GM19238 (cell line): ENCODE measurements around the gene LYPD5.
"Not testable (repeated sequence)": the region's sequence is repeated elsewhere in the genome, so short reads cannot be mapped to it uniquely, and the experiment has no call there.

Source experiments
- DNase-seq: peaks from one replicate; pipeline ENCODE4 v3.0.0; 2011; ENCODE audit warnings: low spot score; ENCODE audit not compliant: insufficient read length

Gene LYPD5, protein sequence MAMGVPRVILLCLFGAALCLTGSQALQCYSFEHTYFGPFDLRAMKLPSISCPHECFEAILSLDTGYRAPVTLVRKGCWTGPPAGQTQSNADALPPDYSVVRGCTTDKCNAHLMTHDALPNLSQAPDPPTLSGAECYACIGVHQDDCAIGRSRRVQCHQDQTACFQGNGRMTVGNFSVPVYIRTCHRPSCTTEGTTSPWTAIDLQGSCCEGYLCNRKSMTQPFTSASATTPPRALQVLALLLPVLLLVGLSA

DNA sequence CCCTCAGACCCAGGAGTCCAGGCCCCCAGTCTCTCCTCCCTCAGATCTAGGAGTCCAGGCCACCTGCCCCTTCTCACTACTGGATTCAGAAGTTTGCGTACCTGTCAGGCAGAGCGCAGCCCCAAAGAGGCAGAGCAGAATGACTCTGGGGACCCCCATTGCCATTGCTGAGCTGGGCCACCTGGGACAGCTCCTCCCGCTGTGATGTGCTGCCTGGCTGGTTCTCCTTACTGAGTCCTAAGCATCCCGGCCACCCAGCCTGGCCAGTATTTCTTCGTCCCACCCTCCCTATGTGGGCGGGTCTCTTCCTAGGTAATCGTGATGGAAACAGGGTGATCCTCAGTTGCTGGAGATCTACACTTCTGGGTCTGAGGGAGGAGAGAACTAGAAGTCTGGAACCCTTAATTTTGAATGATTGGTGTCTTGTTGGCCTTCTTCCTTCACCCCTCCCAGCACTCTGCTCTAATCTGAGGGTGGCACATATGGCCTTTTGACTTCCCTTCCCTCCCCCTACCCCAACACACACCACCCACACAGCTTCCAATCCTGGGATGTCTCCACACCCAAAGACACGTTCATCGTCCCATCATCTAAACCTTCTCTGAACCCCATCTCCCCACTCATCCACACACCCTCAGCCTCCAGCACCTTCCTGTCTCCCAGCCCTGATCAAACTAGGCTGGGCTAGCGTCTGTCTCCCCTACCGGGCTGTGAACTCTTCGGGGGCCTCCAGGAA lies at the start of gene LYPD5:
TSS of gene LYPD5 (minus strand) at position 232 of the 736 bp plus-strand sequence. CDS start at position 165, 67 bp downstream.
- DNase-seq: no peak

DNA sequence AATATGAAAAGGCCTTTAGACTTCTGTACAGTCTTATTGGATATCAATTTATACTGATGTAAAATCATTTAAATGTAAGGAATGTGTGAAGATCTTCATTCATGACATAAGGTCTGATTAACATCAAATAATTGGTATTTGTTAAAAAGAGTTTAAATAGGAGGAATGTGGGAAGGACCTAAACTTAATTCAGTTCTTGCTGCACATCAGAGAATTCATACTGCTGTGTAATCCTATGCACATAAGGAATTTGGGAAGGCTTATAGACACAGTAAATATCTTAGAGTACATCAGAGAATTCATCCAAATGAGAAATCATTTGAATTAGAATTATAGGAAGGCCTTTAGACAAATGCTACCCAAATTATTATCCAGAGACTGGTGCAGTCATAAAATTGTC lies 46.6 kb upstream of the LYPD5 start:
- no peak for DNase-seq

DNA sequence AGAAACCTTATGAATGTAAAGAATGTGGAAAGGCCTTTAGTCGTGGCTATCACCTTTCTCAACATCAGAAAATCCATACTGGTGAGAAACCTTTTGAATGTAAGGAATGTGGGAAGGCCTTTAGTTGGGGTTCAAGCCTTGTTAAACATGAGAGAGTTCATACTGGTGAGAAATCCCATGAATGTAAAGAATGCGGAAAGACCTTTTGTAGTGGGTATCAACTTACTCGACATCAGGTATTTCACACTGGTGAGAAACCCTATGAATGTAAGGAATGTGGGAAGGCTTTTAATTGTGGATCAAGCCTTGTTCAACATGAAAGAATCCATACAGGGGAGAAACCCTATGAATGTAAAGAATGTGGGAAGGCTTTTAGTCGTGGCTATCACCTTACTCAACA lies 45.6 kb upstream of the LYPD5 start:
- DNase-seq: no peak

DNA sequence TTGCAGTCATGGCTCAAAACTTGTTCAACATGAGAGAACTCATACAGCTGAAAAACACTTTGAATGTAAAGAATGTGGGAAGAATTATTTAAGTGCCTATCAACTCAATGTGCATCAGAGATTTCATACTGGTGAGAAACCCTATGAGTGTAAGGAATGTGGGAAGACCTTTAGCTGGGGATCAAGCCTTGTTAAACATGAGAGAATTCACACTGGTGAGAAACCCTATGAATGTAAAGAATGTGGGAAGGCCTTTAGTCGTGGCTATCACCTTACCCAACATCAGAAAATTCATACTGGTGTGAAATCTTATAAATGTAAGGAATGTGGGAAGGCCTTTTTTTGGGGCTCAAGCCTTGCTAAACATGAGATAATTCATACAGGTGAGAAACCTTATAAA lies 45.0 kb upstream of the LYPD5 start:
- DNase-seq: no peak

DNA sequence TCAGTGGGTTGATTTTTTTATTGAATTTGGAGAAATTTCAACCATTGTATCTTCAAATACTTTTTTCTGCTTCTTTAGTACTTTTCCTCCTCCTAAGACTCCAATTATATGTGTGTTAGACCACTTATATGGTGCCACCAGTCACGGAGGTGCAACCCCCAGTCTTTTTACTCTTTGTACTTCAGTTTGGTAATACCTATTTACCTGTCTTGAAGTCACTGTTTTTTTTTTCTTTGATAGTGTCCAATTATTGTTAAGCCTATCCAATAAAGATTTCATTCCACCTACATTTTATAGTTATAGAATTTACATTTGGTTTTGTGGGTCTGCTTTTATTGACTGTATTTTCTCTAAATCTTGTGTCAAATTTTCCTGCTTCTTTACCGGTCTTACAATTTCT lies 39.8 kb upstream of the LYPD5 start:
- no peak for DNase-seq

DNA sequence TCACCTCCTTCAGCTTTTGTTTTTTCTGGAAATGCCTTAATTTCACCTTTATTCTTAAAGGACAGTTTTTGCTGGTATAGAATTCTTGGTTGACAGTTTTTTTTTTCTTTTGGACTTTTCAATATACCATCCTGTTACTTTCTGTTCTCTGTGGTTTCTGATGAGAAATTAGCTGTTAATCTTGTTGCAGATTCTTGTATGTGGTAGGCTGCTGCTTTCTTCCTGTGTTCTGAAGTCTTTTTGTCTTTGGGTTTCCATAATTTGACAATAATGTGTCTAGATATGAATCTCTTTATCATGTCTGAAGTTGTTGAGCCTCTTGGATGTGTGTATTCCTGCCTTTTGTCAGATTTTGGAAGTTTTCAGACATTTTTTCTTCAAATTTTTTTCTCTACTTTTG lies 36.9 kb upstream of the LYPD5 start:
- no peak for DNase-seq

DNA sequence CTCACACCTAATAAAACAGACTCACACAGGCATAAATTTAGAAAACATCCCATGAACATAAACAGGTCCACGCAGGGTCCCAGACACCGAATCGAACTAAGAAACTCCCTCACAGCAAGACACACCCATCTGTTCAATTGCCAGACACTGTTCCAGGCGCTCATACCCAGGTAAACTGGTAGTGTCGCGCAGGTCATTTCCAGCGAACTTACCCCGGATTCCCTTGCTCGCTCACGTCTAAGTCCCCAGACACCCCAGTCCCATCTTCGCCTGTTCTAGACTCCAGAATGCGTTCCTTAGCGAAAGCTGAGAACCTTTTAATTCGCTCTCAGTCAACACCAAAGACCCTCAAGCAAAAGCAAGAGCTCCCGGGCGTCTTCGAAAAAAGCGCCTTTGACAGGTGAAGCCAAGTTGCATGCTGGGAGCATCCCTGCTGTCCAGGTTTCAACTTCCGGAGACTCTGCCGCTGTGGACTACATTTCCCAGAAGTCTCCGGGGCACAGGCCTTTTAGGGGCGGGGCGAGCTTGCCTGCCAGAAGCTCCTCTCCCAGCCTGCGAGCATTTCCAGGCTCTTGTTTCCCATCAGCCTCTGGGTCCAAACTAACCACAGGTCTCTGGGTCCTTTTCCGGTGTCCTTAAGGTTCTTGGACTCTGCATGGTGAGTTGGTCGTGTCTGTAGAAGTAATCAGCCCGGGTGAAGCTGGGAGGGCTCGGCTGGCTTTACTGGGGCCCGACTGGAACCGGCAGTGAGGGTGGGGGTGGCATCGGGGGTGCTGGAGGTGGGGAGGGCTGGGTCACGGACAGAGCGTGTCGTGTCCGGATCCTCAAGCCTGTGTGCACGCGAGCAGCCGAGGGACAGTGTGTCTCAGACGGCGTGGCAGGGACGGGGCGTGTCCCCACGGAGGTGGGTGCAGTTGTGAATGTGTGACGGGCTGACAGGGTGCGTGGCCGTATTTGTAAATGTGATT lies 24.8 kb upstream of the LYPD5 start, which contains the start of gene ZNF283:
TSS of gene ZNF283 (plus strand) at position 535 of the 968 bp plus-strand sequence. CDS start 6,184 bp downstream, outside the sequence.
- DNase-seq: peak; percentile 68

DNA sequence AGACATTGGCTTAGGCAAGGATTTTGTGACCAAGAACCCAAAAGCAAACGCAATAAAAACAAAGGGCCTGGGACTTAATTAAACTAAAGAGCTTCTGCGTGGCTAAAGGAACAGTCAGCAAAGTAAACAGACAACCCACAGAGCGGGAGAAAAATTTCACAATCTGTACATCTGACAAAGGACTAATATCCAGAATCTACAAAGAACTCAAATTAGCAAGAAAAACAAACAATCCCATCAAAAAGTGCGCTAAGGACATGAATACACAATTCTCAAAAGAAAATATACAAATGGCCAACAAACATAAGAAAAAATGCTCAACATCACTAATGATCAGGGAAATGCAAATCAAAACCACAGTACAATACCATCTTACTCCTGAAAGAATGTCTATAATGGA lies 22.3 kb upstream of the LYPD5 start:
- DNase-seq: not testable (repeated sequence)

DNA sequence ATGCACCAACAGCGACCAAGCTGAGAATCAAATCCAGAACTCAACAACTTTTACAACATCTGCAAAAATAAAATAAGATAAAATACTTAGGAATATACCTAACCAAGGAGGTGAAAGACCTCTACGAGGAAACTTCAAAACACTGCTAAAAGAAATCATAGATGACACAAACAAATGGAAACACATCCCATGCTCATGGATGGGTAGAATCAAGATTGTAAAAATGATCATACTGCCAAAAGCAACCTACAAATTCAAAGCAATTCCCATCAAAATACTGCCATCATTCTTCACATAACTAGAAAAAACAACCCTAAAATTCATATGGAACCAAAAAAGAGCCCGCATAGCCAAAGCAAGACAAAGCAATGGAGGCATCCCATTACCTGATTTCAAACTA lies 21.6 kb upstream of the LYPD5 start:
- not testable (repeated sequence) for DNase-seq

DNA sequence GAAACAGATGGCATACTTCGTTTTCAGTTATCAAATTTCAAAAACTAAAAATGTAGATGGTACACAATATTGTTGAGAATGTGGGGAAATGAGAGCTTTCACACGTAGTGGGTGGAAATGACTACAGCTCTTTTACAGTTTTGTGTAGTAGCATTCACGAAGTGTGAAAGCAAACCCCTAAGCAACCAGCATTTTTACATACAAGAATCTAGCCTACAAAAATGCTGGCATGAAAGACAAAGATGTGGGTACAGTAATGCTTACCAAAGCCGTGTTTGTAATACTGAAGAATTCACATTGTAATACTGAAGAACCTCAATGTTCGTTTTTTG lies 18.6 kb upstream of the LYPD5 start:
- no peak for DNase-seq

DNA sequence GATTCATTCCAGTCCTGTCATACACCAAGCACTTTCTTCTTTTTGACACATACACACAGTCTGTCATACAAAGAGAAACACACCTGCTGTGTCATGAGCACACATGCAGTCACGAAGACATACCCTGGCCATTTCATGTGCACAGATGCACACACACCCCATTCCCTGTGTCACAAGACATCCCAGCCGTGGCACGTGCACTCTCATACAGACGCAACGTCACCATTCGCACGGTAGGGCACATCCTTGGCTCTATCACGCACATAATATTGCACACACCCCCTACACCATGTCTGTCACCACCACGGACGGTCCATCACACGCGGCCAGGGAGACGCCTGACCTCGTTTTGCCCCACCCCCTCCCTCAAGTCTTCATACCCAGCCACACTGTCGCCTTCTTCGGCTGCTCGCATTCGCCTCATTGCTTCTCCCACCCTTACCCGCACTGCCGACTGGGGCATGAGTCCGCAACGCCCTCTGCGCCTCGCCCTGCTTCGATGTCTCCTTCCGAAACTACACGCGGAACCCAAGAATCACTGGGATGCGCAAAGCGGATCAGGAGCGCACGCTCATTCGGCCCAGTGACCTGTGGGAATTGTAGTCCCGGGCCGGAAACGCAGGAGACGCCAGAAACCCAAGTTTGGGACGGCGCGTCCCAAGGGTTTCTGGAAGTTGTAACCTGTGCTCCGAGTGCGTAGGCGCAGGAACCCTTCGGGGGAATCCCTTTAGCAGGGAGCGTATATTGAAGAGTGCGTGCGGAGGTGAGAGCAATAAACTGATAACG lies 18.0 kb upstream of the LYPD5 start:
- DNase-seq: no peak

DNA sequence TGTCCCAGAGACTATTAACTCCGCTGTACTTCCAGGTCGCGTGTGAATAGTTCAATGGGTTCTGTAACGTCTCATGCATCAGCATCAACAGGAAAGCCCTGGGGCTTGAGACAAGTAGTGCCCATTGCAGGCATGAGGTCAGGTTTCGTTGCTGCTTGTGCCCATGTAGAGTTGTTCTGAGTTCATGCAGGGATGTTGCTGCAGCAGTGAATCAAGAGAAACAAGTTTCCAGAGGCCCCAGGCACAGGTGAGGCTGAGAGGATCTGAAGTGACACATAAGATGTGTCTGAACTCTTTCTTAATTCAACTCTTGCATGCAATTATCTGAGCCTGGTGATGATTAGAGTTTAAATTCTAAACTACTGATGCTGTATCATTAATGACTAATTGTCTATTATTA lies 16.3 kb upstream of the LYPD5 start:
- no peak for DNase-seq

DNA sequence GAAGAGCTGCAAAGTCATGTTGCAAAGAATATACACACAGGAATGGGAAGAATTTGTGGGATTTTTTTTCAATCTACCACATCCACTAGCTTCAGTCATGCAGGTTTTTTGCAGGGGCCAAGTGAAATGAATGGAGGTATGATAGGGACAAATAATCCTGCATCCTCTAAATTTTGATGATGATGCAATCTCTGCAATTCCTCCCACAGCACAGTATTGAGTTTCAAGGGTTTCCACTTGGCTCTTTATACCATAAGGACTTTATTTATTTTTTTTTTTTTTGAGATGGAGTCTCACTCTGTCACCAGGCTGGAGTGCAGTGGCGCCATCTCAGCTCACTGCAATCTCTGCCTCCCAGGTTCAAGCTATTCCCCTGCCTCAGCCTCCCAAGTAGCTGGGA lies 15.2 kb upstream of the LYPD5 start:
- not testable (repeated sequence) for DNase-seq

DNA sequence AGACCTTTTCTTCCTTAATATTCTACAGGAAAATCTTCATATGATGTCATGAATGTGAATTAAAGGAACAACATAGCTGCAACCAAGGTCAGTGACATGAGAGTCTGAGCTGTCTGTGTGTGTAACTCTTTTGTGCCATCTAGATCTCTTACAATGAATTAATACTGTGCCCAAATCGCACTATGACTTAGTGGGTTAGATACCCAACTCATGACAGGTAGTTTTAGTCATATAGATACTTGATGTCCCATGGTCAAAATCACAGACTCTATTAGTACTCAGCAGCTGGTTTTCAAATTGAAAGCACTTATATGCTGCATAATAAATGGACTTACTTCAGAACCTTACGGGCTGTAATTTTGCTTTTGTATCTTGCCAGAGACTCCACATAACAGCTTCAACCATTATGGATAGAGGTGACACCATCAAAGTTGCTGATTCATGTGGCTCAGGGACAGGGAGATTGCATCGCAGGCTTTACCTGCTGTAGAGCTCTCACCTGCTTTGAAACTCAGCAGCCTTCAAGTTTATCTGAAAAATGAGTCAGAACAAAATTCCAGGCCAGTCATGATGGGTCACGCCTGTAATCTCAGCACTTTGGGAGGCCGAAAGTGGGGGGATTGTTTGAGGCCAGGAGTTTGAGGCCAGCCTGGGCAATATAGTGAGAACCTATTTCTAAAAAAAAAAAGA lies 12.6 kb upstream of the LYPD5 start:
- no peak for DNase-seq

DNA sequence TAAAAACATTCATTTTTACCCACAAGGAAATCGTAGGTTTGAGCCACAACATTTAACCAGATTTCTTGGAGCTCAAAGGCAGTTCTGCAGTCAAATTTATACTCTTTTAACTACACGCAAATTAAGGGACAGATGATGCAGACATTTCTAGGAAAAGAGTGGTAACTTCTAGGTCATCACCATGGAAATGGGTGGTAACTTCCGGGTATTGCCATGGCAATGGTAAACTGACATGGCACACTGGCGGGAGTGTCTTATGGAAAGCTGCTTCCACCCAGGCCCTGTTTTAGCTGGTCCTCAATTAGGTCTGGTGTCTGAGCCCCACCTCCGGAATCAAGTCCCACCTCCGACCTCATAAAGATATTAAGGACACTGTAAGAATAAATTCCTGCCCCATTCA lies 10.4 kb upstream of the LYPD5 start:
- no peak for DNase-seq

DNA sequence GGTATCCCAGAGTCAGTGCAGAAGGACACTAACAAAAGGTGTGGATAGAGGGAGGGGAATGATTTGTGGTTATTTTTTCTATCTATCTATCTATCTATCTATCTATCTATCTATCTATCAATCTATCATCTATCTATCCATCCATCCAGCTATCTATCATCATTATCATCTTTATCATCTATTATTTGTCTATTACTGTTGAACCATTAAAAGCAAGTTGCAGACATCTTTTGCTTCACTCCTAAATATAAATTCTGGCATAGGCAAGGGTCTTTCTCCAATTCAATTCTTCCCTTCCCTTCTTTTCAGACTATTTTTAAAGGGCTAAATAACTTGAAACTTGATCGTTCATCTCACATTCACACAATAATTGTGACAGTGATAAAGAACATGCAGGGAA lies 10.0 kb upstream of the LYPD5 start:
- DNase-seq: no peak

DNA sequence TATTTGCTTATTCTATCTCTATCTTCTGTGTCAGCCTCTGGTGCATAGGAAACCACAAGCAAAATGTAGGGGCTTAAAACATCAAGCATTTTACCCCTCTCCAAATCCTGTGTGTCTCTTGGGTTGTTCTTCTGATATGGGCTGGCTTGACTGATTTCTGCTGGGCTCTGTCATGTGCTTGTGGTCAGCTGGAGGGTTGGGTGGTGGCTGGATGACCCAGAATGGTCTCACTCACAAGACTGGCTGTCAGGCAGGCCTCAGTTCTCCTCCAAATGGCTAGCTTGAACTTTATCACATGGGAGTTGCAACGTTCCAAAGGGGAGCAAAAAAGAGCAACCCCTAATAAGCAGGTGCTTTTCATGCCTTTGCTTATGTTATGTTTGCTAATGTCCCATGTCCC lies 9.6 kb upstream of the LYPD5 start:
- DNase-seq: no peak

DNA sequence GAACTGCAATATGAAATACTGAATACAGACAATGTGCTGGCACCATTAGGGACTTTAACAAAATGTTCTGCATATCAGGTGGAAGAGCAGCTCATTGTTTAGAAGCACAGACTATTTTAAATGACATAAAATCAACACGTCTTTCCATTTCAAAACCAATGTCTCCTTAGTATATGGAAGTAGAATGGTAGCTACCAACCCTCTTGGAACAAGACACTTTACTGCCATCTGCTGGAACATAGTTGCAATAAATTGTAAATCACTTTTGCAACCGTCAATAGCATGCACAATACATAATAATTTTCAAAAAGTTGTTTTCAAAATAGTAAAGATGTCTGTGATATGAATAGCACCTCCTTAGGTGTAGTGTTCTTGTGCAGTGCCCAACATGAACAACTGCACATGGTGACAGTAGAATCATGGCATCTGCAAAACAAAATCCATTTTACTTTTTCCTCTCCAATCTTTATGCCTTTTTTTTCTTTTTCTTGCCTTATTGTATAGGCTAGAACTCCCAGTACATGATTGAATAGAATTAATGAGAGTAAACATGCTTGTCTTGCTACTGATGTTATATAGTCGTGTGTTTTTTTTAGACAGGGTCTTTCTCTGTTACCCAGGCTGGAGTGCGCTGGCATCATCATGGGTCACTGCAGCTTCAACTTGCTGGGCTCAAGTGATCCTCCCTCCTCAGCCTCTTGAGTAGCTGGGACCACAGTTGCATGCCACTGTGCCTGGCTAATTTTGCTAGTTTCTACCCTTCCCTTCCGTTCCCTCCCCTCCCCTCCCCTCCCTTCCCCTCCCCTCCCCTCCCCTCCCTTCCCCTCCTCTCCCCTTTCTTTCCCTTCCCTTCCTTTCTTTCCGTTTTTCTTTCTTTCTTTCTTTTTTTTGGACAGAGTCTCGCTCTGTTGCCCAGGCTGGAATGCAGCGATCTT lies 7.8 kb upstream of the LYPD5 start:
- DNase-seq: no peak

DNA sequence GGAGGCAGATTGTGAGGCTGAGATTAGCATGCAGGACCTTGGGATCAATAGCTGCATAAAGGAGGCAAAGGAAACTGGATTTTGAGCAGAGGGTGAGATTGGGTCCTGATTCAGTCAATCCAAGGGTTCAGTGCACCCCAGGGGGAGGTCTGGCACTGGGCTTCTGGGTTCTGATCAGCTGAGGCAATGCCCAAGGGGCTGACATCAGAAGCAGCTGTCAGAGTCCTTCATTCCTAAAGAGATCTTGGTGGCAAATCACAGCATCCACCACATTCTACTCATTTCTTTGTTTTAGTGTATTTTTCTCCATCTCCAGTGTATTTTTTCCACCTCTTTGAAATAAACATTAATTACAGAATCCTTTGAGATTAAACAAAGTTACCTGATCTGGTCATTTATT lies 5.4 kb upstream of the LYPD5 start:
- DNase-seq: no peak

DNA sequence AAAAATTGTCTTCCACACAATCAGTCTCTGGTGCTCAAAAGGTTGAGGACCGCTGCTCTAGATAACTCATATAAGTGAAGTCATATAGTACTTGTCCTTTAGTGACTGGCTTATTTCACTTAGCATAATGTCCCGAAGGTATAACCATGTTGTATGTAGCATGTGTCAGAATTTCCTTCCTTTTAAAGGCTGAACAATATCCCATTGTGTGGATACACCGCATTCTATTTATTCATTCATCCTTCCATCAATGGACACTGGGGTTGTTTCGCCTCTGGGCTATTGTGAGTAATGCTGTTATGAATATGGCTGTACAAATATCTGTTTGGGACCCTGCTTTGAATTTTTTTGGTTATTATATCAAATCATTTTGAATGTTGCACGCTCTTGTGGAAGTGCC lies 4.6 kb upstream of the LYPD5 start:
- no peak for DNase-seq
